ENCODE measurements around the gene IL12B. TPM values are rescaled to one million over a fixed set of nuclear protein-coding genes. Genes with fewer than 3 reads are reported as not detected.
"Not testable (repeated sequence)": the region's sequence is repeated elsewhere in the genome, so short reads cannot be mapped to it uniquely, and the experiment has no call there.

The IL12B gene
- total RNA-seq, 1 donor from 2014 or later, result not detected

- Mint-ChIP-seq H3K4me3 (peak overlapping the region; percentile 70), H3K4me1 (ENCODE audit: unreplicated experiment) (peaks cover 6% of the 10 kb centered on the region), H3K36me3 (no peaks in the 10 kb centered on the region), H3K27ac (no peak overlapping the region), H3K27me3 (peaks cover 74% of the 10 kb centered on the region), H3K9me3 (no peaks in the 10 kb centered on the region)
- DNase-seq (ENCODE audit: extremely low spot score, unreplicated experiment), result no peak
- TF ChIP-seq CTCF (conservative IDR thresholded peaks at IDR 0.05), result no peak
Observed at GRCh38 chr5:159311063-159311462, 19.2 kb downstream of the IL12B start.

GRCh38 chr5:159310511-159310910 is 19.8 kb downstream of the IL12B start:
- DNase-seq (ENCODE audit: extremely low spot score, unreplicated experiment), result no peak
- Mint-ChIP-seq H3K36me3 (no peaks in the 10 kb centered on the region), H3K9me3 (no peaks in the 10 kb centered on the region), H3K4me3 (peak overlapping the region; percentile 70), H3K27me3 (peaks cover 79% of the 10 kb centered on the region), H3K27ac (no peak overlapping the region), H3K4me1 (ENCODE audit: unreplicated experiment) (peaks cover 6% of the 10 kb centered on the region)
- TF ChIP-seq CTCF (conservative IDR thresholded peaks at IDR 0.05), result no peak

- Mint-ChIP-seq H3K4me1 (ENCODE audit: unreplicated experiment) (peaks cover 6% of the 10 kb centered on the region), H3K27ac (no peak overlapping the region), H3K27me3 (peaks cover 85% of the 10 kb centered on the region), H3K36me3 (no peaks in the 10 kb centered on the region), H3K4me3 (peak overlapping the region; percentile 70), H3K9me3 (no peaks in the 10 kb centered on the region)
- no peak for TF ChIP-seq CTCF (conservative IDR thresholded peaks at IDR 0.05)
- DNase-seq (ENCODE audit: extremely low spot score, unreplicated experiment), result no peak
Observed at GRCh38 chr5:159309689-159310433, 20.4 kb downstream of the IL12B start.

GRCh38 chr5:159304961-159305595 is 25.2 kb downstream of the IL12B start:
- Mint-ChIP-seq H3K27me3 (peaks cover 65% of the 10 kb centered on the region), H3K4me3 (no peak overlapping the region), H3K36me3 (no peaks in the 10 kb centered on the region), H3K27ac (no peak overlapping the region), H3K9me3 (peaks cover 8% of the 10 kb centered on the region), H3K4me1 (ENCODE audit: unreplicated experiment) (no peaks in the 10 kb centered on the region)
- no peak for DNase-seq (ENCODE audit: extremely low spot score, unreplicated experiment)
- TF ChIP-seq CTCF (conservative IDR thresholded peaks at IDR 0.05), result no peak

GRCh38 chr5:159303286-159303685 is 27.0 kb downstream of the IL12B start:
- no peaks in the 10 kb centered on the region for H3K36me3 Mint-ChIP-seq
- peaks cover 47% of the 10 kb centered on the region for H3K27me3 Mint-ChIP-seq
- no peak overlapping the region for H3K4me3 Mint-ChIP-seq
- no peaks in the 10 kb centered on the region for H3K4me1 Mint-ChIP-seq (ENCODE audit: unreplicated experiment)
- DNase-seq (ENCODE audit: extremely low spot score, unreplicated experiment), result no peak
- no peak for TF ChIP-seq CTCF (conservative IDR thresholded peaks at IDR 0.05)
- H3K9me3 Mint-ChIP-seq, result peaks cover 8% of the 10 kb centered on the region
- H3K27ac Mint-ChIP-seq, result no peak overlapping the region

- H3K9me3 Mint-ChIP-seq; DNase-seq (ENCODE audit: extremely low spot score, unreplicated experiment); H3K27ac Mint-ChIP-seq; H3K4me3 Mint-ChIP-seq; H3K4me1 Mint-ChIP-seq (ENCODE audit: unreplicated experiment); H3K36me3 Mint-ChIP-seq: not testable (repeated sequence)
- peaks cover 36% of the 10 kb centered on the region for H3K27me3 Mint-ChIP-seq
Observed at GRCh38 chr5:159301929-159302860, 28.1 kb downstream of the IL12B start.

Data from type B pancreatic cell (in vitro differentiated cells).